ENCODE results near the gene PHYHD1.
"Not testable (repeated sequence)": the region's sequence is repeated elsewhere in the genome, so short reads cannot be mapped to it uniquely, and the experiment has no call there.

The PHYHD1 gene

DNA sequence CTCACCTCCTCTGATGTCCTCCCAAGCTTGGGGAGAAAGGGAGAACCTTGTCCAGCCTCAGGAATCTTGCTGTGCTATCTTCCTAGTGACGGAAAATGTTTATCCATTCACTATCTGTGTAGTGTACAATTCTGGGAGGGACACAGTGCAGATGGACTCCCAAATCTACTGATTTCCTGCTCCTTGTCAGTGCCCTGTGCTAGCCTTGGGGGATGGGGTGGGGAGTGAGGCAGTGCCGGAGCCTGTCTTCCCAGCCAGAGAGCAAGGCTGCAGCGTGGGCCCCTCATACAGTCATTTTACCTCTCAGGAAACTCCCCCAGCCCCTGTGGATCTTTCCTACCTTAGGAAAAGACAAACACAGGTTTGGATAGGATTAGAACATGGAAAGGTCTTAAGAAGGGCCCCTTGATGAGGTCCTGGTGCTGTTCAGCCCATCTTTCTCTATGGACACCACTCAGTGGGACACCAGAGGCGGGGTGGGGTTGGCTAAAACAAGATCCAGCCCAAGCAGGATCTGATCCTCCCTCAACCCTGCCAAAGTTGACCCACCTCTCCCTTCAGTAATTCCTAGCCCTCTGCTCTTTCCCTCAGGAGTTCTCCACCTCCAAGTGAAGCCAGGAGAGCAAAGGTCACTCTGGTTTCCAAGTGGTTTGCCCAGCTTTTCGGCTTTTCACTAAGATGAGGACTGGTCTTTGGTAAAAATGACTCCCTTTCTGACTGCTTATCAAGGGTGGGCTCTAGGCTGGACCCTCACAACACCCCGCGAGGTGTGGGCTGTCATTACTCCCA lies 23.2 kb downstream of the PHYHD1 start:
- no peak for TF ChIP-seq POLR2AphosphoS5 (IDR thresholded peaks at IDR 0.05; ENCODE audit: low read depth)
- no peak overlapping the region for H3K4me3 ChIP-seq (replicated peaks; ENCODE audit: insufficient read depth, low read length)
- no peak for DNase-seq (ENCODE audit: low read depth in 1 of 2, low spot score in 1 of 2)
- H3K27me3 ChIP-seq (ENCODE audit: insufficient read depth, poor library complexity, severe bottlenecking) = no peaks in the 10 kb centered on the region
- no peak overlapping the region for H3K27ac ChIP-seq (replicated peaks)

DNA sequence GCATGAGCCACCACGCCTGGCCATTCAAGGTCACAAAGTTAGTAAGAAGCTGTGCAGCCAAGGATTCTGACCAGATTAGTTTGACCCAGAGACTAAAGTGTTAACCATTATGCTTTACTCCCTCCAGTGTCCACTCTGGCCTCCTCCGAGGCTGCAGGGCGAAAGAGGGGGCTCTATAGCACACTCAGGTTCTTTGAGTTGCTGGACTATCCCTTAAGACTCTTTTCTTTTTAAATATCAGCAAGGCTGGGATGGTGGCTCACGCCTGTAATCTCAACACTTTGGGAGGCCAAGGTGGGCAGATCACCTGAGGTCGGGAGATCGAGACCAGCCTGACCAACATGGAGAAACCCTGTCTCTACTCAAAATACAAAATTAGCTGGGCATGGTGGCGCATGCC lies 24.2 kb downstream of the PHYHD1 start:
- not testable (repeated sequence) for H3K27ac ChIP-seq (replicated peaks); H3K4me3 ChIP-seq (replicated peaks; ENCODE audit: insufficient read depth, low read length); DNase-seq (ENCODE audit: low read depth in 1 of 2, low spot score in 1 of 2); H3K27me3 ChIP-seq (ENCODE audit: insufficient read depth, poor library complexity, severe bottlenecking)

DNA sequence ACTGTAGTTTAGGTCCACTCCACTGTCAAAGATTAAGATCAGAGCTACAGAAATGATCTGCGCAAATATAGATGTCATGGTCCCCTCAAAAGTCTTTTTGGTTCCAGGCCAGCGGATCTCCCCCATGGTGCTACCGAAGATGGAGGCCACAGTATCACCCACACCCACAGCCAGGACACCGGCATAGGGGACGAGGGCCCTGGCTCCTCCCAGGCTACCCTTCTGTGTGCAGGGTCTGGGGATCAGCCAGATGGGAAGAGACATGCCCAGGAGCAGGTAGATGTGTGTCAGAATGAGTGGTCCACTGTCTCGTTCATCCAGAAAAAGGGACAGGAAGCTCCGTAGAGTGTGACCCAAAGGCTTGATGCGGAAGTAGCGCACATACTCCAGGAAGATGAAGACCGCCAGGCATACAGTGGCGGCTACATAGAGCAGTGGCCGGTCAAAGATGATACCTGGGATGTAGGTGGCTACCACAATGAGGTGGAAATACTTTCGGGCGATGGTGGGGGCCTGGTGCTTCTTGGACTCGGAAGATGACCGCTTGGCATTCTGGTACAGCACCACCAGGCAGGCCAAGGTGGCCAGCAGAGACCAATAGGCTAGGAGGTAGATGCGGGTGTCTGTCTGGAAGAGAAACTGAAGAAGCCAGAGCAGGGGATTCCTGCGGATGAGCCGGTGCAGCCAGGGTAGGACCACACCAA lies 25.2 kb downstream of the PHYHD1 start:
- Histone ChIP-seq H3K4me3 (replicated peaks; ENCODE audit: insufficient read depth, low read length) (no peak overlapping the region), H3K27me3 (ENCODE audit: insufficient read depth, poor library complexity, severe bottlenecking) (no peaks in the 10 kb centered on the region), H3K27ac (replicated peaks) (no peak overlapping the region)
- TF ChIP-seq POLR2AphosphoS5 (IDR thresholded peaks at IDR 0.05; ENCODE audit: low read depth) (no peak), REST (IDR thresholded peaks at IDR 0.05; ENCODE audit: insufficient replicate concordance, low read depth) (no peak), GABPA (IDR thresholded peaks at IDR 0.05; ENCODE audit: low read depth) (no peak), SPI1 (IDR thresholded peaks at IDR 0.05; ENCODE audit: borderline replicate concordance, low read depth) (no peak)
- TF ChIP-seq, protein P1, sequence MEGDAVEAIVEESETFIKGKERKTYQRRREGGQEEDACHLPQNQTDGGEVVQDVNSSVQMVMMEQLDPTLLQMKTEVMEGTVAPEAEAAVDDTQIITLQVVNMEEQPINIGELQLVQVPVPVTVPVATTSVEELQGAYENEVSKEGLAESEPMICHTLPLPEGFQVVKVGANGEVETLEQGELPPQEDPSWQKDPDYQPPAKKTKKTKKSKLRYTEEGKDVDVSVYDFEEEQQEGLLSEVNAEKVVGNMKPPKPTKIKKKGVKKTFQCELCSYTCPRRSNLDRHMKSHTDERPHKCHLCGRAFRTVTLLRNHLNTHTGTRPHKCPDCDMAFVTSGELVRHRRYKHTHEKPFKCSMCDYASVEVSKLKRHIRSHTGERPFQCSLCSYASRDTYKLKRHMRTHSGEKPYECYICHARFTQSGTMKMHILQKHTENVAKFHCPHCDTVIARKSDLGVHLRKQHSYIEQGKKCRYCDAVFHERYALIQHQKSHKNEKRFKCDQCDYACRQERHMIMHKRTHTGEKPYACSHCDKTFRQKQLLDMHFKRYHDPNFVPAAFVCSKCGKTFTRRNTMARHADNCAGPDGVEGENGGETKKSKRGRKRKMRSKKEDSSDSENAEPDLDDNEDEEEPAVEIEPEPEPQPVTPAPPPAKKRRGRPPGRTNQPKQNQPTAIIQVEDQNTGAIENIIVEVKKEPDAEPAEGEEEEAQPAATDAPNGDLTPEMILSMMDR (IDR thresholded peaks at IDR 0.05; ENCODE audit: insufficient read depth, low read length) = no peak
- DNase-seq (ENCODE audit: low read depth in 1 of 2, low spot score in 1 of 2) = no peak

- peak in 1 of 2 experiments; percentile 19 for DNase-seq (ENCODE audit: low read depth in 1 of 2, low spot score in 1 of 2)
- no peak for TF ChIP-seq SPI1 (IDR thresholded peaks at IDR 0.05; ENCODE audit: borderline replicate concordance, low read depth)
- no peak for TF ChIP-seq POLR2AphosphoS5 (IDR thresholded peaks at IDR 0.05; ENCODE audit: low read depth)
- TF ChIP-seq, protein P1 (IDR thresholded peaks at IDR 0.05; ENCODE audit: insufficient read depth, low read length) = no peak
- TF ChIP-seq REST (IDR thresholded peaks at IDR 0.05; ENCODE audit: insufficient replicate concordance, low read depth) = no peak
- no peak for TF ChIP-seq GABPA (IDR thresholded peaks at IDR 0.05; ENCODE audit: low read depth)
- H3K27ac ChIP-seq (replicated peaks) = peak overlapping the region; percentile 81
- no peaks in the 10 kb centered on the region for H3K27me3 ChIP-seq (ENCODE audit: insufficient read depth, poor library complexity, severe bottlenecking)
- H3K4me3 ChIP-seq (replicated peaks; ENCODE audit: insufficient read depth, low read length) = peak overlapping the region; percentile 94
Measured at GRCh38 chr9:128946571-128947276, 25.9 kb downstream of the PHYHD1 start.
